Stimulated activated naive CD8-positive, alpha-beta T cell treated with anti-CD3 and anti-CD28 coated beads, Interleukin-15, amount 100 ng/mL, for 72 hours (primary cell): Measurements from ENCODE around the gene SH3RF1.
A peak's percentile ranks its signal among the peaks of the same experiment; 100 is the strongest.
"Not testable (repeated sequence)": the region's sequence is repeated elsewhere in the genome, so short reads cannot be mapped to it uniquely, and the experiment has no call there.

Source experiments
- ATAC-seq: fragments of 150-1000 bp; cut with Tn5 transposase; 2 replicates; pipeline ENCODE4 v1.10.0; 2021; ENCODE audit warnings: mild to moderate bottlenecking, moderate library complexity
- DNase-seq, 2 donors: peaks; one replicate each; pipeline ENCODE4 v3.0.0; 2021 to 2022
- H3K27ac Mint-ChIP-seq, 2 donors: one replicate each; pipeline ENCODE4 v1.8.0; 2022; ENCODE audit warnings: mild to moderate bottlenecking in 2 of 2, mixed read lengths in 2 of 2, moderate library complexity in 2 of 2
- H3K27me3 Mint-ChIP-seq: one replicate; pipeline ENCODE4 v1.8.0; 2022; ENCODE audit warnings: mixed read lengths
- H3K4me1 Mint-ChIP-seq: one replicate; pipeline ENCODE4 v1.8.0; 2022; ENCODE audit warnings: mild to moderate bottlenecking, mixed read lengths
- H3K4me3 Mint-ChIP-seq, 2 donors: one replicate each; pipeline ENCODE4 v1.8.0; 2022; ENCODE audit warnings: mild to moderate bottlenecking in 2 of 2, mixed read lengths in 2 of 2, moderate library complexity in 1 of 2
- H3K9me3 Mint-ChIP-seq, 2 donors: one replicate each; pipeline ENCODE4 v1.8.0; 2022; ENCODE audit warnings: mixed read lengths in 2 of 2

The SH3RF1 gene

GRCh38 chr4:169188204-169188603, 82.6 kb downstream of the SH3RF1 start:
- Mint-ChIP-seq H3K9me3 (no peaks in the 10 kb centered on the region), H3K4me1 (no peaks in the 10 kb centered on the region), H3K27me3 (peaks cover 7% of the 10 kb centered on the region), H3K27ac (no peak overlapping the region), H3K4me3 (no peak overlapping the region)
- ATAC-seq (no peak), DNase-seq (no peak)

GRCh38 chr4:169185133-169185956, 85.4 kb downstream of the SH3RF1 start:
- H3K27ac Mint-ChIP-seq, result no peak overlapping the region
- H3K27me3 Mint-ChIP-seq, result peaks cover 24% of the 10 kb centered on the region
- no peak overlapping the region for H3K4me3 Mint-ChIP-seq
- no peaks in the 10 kb centered on the region for H3K9me3 Mint-ChIP-seq
- no peaks in the 10 kb centered on the region for H3K4me1 Mint-ChIP-seq
- ATAC-seq (no peak), DNase-seq (no peak)

- ATAC-seq, result no peak
- Mint-ChIP-seq H3K9me3 (no peaks in the 10 kb centered on the region), H3K4me3 (no peak overlapping the region), H3K27me3 (peaks cover 24% of the 10 kb centered on the region), H3K27ac (no peak overlapping the region), H3K4me1 (no peaks in the 10 kb centered on the region)
- DNase-seq, result no peak
Measured at GRCh38 chr4:169184686-169185085, 86.1 kb downstream of the SH3RF1 start.

GRCh38 chr4:169184236-169184635, 86.5 kb downstream of the SH3RF1 start:
- no peak for DNase-seq
- Mint-ChIP-seq H3K4me1 (no peaks in the 10 kb centered on the region), H3K9me3 (no peaks in the 10 kb centered on the region), H3K27ac (peak overlapping the region in 1 of 2 donors; percentile 67), H3K27me3 (peaks cover 24% of the 10 kb centered on the region), H3K4me3 (no peak overlapping the region)
- no peak for ATAC-seq

- Mint-ChIP-seq H3K27me3 (peaks cover 24% of the 10 kb centered on the region), H3K27ac (no peak overlapping the region), H3K4me1 (no peaks in the 10 kb centered on the region), H3K9me3 (no peaks in the 10 kb centered on the region), H3K4me3 (no peak overlapping the region)
- DNase-seq (no peak), ATAC-seq (no peak)
Measured at GRCh38 chr4:169183581-169183980, 87.2 kb downstream of the SH3RF1 start.

- H3K9me3 Mint-ChIP-seq, result no peaks in the 10 kb centered on the region
- no peak for DNase-seq
Measured at GRCh38 chr4:169179609-169180521, 90.9 kb downstream of the SH3RF1 start.

GRCh38 chr4:169178092-169178491, 92.7 kb downstream of the SH3RF1 start:
- H3K27ac Mint-ChIP-seq, DNase-seq, H3K4me3 Mint-ChIP-seq, ATAC-seq, H3K4me1 Mint-ChIP-seq, H3K9me3 Mint-ChIP-seq: not testable (repeated sequence)
- peaks cover 17% of the 10 kb centered on the region for H3K27me3 Mint-ChIP-seq

More at GRCh38 chr4:169179609-169180521, 90.9 kb downstream of the SH3RF1 start:
- Mint-ChIP-seq H3K27ac (no peak overlapping the region), H3K27me3 (peaks cover 18% of the 10 kb centered on the region), H3K4me1 (no peaks in the 10 kb centered on the region), H3K4me3 (no peak overlapping the region)
- no peak for ATAC-seq

- ATAC-seq (no peak), DNase-seq (no peak)
- H3K4me1 Mint-ChIP-seq, result no peaks in the 10 kb centered on the region
- H3K4me3 Mint-ChIP-seq, result no peak overlapping the region
- no peaks in the 10 kb centered on the region for H3K9me3 Mint-ChIP-seq
- H3K27ac Mint-ChIP-seq, result peak overlapping the region in 1 of 2 donors; percentile 20
- no peaks in the 10 kb centered on the region for H3K27me3 Mint-ChIP-seq
Measured at GRCh38 chr4:169175476-169175875, 95.3 kb downstream of the SH3RF1 start.

- DNase-seq, result no peak
- H3K27ac Mint-ChIP-seq, result no peak overlapping the region
- no peaks in the 10 kb centered on the region for H3K4me1 Mint-ChIP-seq
- H3K27me3 Mint-ChIP-seq, result no peaks in the 10 kb centered on the region
- no peak overlapping the region for H3K4me3 Mint-ChIP-seq
- no peak for ATAC-seq
- no peaks in the 10 kb centered on the region for H3K9me3 Mint-ChIP-seq
Measured at GRCh38 chr4:169175035-169175434, 95.7 kb downstream of the SH3RF1 start.

- Mint-ChIP-seq H3K27ac (no peak overlapping the region), H3K27me3 (no peaks in the 10 kb centered on the region)
- ATAC-seq, result no peak
Measured at GRCh38 chr4:169174247-169174646, 96.5 kb downstream of the SH3RF1 start.

GRCh38 chr4:169167957-169168858, 102.5 kb downstream of the SH3RF1 start:
- peaks cover 5% of the 10 kb centered on the region for H3K4me1 Mint-ChIP-seq
- no peak overlapping the region for H3K4me3 Mint-ChIP-seq
- peak; percentile 18 for ATAC-seq
- H3K27ac Mint-ChIP-seq, result no peak overlapping the region
- no peak for DNase-seq
- H3K9me3 Mint-ChIP-seq, result no peaks in the 10 kb centered on the region
- no peaks in the 10 kb centered on the region for H3K27me3 Mint-ChIP-seq

More at GRCh38 chr4:169174247-169174646, 96.5 kb downstream of the SH3RF1 start:
- Mint-ChIP-seq H3K9me3 (no peaks in the 10 kb centered on the region), H3K4me1 (no peaks in the 10 kb centered on the region), H3K4me3 (no peak overlapping the region)
- DNase-seq, result no peak

GRCh38 chr4:169164669-169165415, 105.9 kb downstream of the SH3RF1 start:
- no peak for ATAC-seq
- no peak overlapping the region for H3K27ac Mint-ChIP-seq
- H3K27me3 Mint-ChIP-seq, result no peaks in the 10 kb centered on the region

GRCh38 chr4:169163947-169164668, 106.6 kb downstream of the SH3RF1 start:
- Mint-ChIP-seq H3K27ac (no peak overlapping the region), H3K4me1 (peaks cover 5% of the 10 kb centered on the region), H3K4me3 (no peak overlapping the region), H3K9me3 (no peaks in the 10 kb centered on the region), H3K27me3 (no peaks in the 10 kb centered on the region)
- ATAC-seq (no peak), DNase-seq (no peak)

More at GRCh38 chr4:169164669-169165415, 105.9 kb downstream of the SH3RF1 start:
- Mint-ChIP-seq H3K4me3 (no peak overlapping the region), H3K9me3 (no peaks in the 10 kb centered on the region), H3K4me1 (peaks cover 5% of the 10 kb centered on the region)
- no peak for DNase-seq

- peaks cover 5% of the 10 kb centered on the region for H3K4me1 Mint-ChIP-seq
- DNase-seq (no peak), ATAC-seq (no peak)
- H3K4me3 Mint-ChIP-seq, result no peak overlapping the region
- H3K27me3 Mint-ChIP-seq, result no peaks in the 10 kb centered on the region
- H3K27ac Mint-ChIP-seq, result no peak overlapping the region
- no peaks in the 10 kb centered on the region for H3K9me3 Mint-ChIP-seq
Measured at GRCh38 chr4:169163495-169163894, 107.3 kb downstream of the SH3RF1 start.
